K562 (cell line): Measurements from ENCODE around the gene ATP2A3. TPM values are rescaled to one million over a fixed set of nuclear protein-coding genes. Genes with fewer than 3 reads are reported as not detected.

Experiments
- E2F6 ChIP-seq, 2 experiments: IDR thresholded peaks; 2 replicates each; pipeline ENCODE4 v1.6.1; 2011; ENCODE audit warnings: borderline replicate concordance in 1 of 2, control low read depth in 1 of 2, low read depth in 1 of 2, low read length in 1 of 2, mild to moderate bottlenecking in 1 of 2, mixed read lengths in 1 of 2, moderate library complexity in 1 of 2; ENCODE audit not compliant: insufficient read depth in 1 of 2, insufficient read length in 1 of 2, poor library complexity in 1 of 2, severe bottlenecking in 1 of 2; ENCODE audit errors: extremely low read depth in 1 of 2
- MGA ChIP-seq: fragments of 450-650 bp; IDR thresholded peaks from 2 replicates; pipeline ENCODE4 v1.6.1; 2016; ENCODE audit warnings: mild to moderate bottlenecking, moderate library complexity
- POLR2A ChIP-seq: fragments of 450-650 bp; conservative IDR thresholded peaks from 2 replicates; pipeline ENCODE4 v1.6.1; 2016
- RREB1 ChIP-seq: fragments of 250-450 bp; sonication (Bioruptor Pico); IDR thresholded peaks from 2 replicates; pipeline ENCODE4 v1.4.0; 2020
- WHSC1 ChIP-seq: IDR thresholded peaks from one replicate; pipeline ENCODE4 v1.6.1; 2012; ENCODE audit warnings: low read length, control low read depth, inconsistent platforms
- ZNF224 ChIP-seq: sonication (generic); formaldehyde crosslinking; IDR thresholded peaks from 2 replicates; pipeline ENCODE4 v1.8.0; 2022; ENCODE audit warnings: mild to moderate bottlenecking, missing genetic modification reagents
- polyA plus RNA-seq, 8 experiments: library from polyadenylated mRNA; depleted of rRNA in 4 of 8; stranded (reverse) in 5 of 8; unstranded in 3 of 8; fragments of >200 nt; fragmentation: Nextera tagmentation in 2 of 8; fragmentation: Illumina TruSeq in 1 of 8; extraction: Ambion mirVana in 2 of 8; extraction: Trizol in 1 of 8; gene quantifications; 2 replicates each; pipeline versions ENCODE4 v1.2.1 to v1.2.3, GENCODE V29; 2011 to 2014; ENCODE audit warnings: inconsistent platforms in 1 of 8, missing spikeins in 1 of 8
- total RNA-seq, 7 experiments: library from RNA; depleted of rRNA in 6 of 7; stranded (reverse); fragments of >200 nt in 6 of 7; fragmentation: Illumina TruSeq in 2 of 7; extraction: Trizol in 2 of 7; gene quantifications; 2 replicates each; pipeline versions ENCODE4 v1.2.1 to v1.2.3, GENCODE V29; 2011 to 2021; ENCODE audit warnings: low replicate concordance in 1 of 7

ATP2A3 gene
- total and polyA plus RNA-seq, 9 of the 15 experiments (the other 6 are each of a cell fraction or from before 2014, with no cell fraction given), result 0.65 to 103 (median 31.3) TPM

- TF ChIP-seq ZNF224 (CRISPR knock-in tag) (no peak), RREB1 (CRISPR knock-in tag) (no peak), MGA (peak; percentile 47; the same call in 1 of the 2 replicates), WHSC1 (no peak), POLR2A (0 out of 2 replicates have a peak, but pooled peaks have one; percentile 3), E2F6 (IDR thresholded peaks at IDR 0.05; ENCODE audit: borderline replicate concordance in 1 of 2, extremely low read depth in 1 of 2, insufficient read depth in 1 of 2, insufficient read length in 1 of 2, low read depth in 1 of 2, low read length in 1 of 2, poor library complexity in 1 of 2, severe bottlenecking in 1 of 2) (peak in 1 of 2 experiments; percentile 2)
Measured at GRCh38 chr17:3893720-3894116, 70.5 kb downstream of the ATP2A3 start (continued).
